TTC549 (cell line): ENCODE data around the gene ASIC4.

Source experiments
- FAIRE-seq: peaks from 2 replicates; lab custom pipeline; 2012; peaks lifted over from hg19 to GRCh38; lab: Jason Lieb, UNC

The ASIC4 gene

GRCh38 chr2:219480004-219480403 lies 34.3 kb upstream of the ASIC4 start:
- no peak for FAIRE-seq

- no peak for FAIRE-seq
These were observed 31.4 kb upstream of the ASIC4 start for GRCh38 chr2:219482674-219483405.

GRCh38 chr2:219483451-219484342 lies 30.6 kb upstream of the ASIC4 start:
- FAIRE-seq, result no peak

- no peak for FAIRE-seq
These were observed 29.7 kb upstream of the ASIC4 start for GRCh38 chr2:219484343-219485200.

GRCh38 chr2:219485201-219485580 lies 29.1 kb upstream of the ASIC4 start:
- FAIRE-seq, result no peak

GRCh38 chr2:219486380-219486959 lies 27.8 kb upstream of the ASIC4 start:
- FAIRE-seq, result no peak

GRCh38 chr2:219488149-219488843 lies 26.0 kb upstream of the ASIC4 start:
- no peak for FAIRE-seq

GRCh38 chr2:219488844-219489194 lies 25.5 kb upstream of the ASIC4 start:
- FAIRE-seq, result no peak

- no peak for FAIRE-seq
These were observed 25.0 kb upstream of the ASIC4 start for GRCh38 chr2:219489315-219489714.

GRCh38 chr2:219490186-219490585 lies 24.1 kb upstream of the ASIC4 start:
- FAIRE-seq, result no peak

- no peak for FAIRE-seq
These were observed 23.6 kb upstream of the ASIC4 start for GRCh38 chr2:219490600-219491130.

- no peak for FAIRE-seq
These were observed 22.9 kb upstream of the ASIC4 start for GRCh38 chr2:219491278-219491963.

GRCh38 chr2:219492575-219492974 lies 21.7 kb upstream of the ASIC4 start:
- FAIRE-seq, result no peak

GRCh38 chr2:219493086-219493485 lies 21.2 kb upstream of the ASIC4 start:
- no peak for FAIRE-seq

GRCh38 chr2:219494952-219495530 lies 19.2 kb upstream of the ASIC4 start:
- no peak for FAIRE-seq

GRCh38 chr2:219495531-219496122 lies 18.7 kb upstream of the ASIC4 start:
- peak; percentile 53 for FAIRE-seq

GRCh38 chr2:219496247-219496824 lies 17.9 kb upstream of the ASIC4 start:
- no peak for FAIRE-seq

- FAIRE-seq, result no peak
These were observed 17.3 kb upstream of the ASIC4 start for GRCh38 chr2:219496825-219497494.
